ENCODE data around the gene KRTAP2-3.

DNA sequence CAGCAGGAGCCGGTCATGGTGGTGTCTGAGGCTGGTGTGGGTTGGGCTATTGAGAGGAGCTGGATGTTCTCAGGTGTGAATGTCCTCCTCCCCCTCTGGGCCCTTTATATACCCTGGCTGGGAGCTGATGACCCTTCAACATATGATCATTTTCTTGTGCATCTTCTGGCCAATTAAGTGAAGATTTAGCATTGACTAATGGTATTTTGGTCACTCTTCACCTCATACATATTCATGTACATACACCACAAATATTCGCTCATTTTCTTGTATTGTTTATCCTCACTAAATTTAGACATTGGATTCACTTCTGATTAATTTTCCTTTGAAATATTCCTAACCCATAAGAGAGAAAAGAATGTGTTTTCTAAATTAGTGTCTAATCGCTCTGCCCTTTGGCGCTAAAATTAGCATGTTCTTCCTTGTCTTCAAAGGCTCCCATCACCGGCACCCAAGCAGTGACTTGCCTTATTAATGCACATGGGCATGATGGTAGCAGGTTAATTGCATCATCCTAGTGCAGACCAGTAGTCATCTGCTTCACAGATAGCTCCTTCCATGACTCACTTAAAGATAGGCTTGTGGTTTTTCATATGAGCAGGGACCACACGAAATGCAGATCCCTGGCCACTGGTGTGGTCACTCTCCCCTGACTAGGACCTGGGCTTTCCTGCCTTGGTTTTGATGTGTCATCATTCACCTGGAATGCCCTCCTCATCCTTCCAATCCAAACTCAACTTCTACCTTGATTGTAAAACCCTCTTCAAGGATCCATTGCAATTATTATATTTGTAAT is 6.1 kb upstream of the KRTAP2-3 start, which contains the start of gene KRTAP2-4:
- TF ChIP-seq POLR2AphosphoS5 (IDR thresholded peaks at IDR 0.05; ENCODE audit: low read depth, low read length) (peak; percentile 40), EZH2 (IDR thresholded peaks at IDR 0.05) (no peak), EZH2phosphoT487 (IDR thresholded peaks at IDR 0.05; ENCODE audit: borderline replicate concordance) (no peak), POLR2A (IDR thresholded peaks at IDR 0.05; ENCODE audit: borderline replicate concordance, extremely low read depth, insufficient read depth, insufficient read length) (no peak), YY1 (IDR thresholded peaks at IDR 0.05; ENCODE audit: extremely low read depth, insufficient replicate concordance, low read depth, low read length) (no peak), SRF (IDR thresholded peaks at IDR 0.05; ENCODE audit: low read depth) (peak; percentile 48; the same call in 1 of the 2 replicates), CEBPB (IDR thresholded peaks at IDR 0.05; ENCODE audit: low read depth) (peak; percentile 97), JUND (IDR thresholded peaks at IDR 0.05) (peak; percentile 87), ZNF274 (IDR thresholded peaks at IDR 0.05; ENCODE audit: low read depth, low read length) (no peak), ZFX (IDR thresholded peaks at IDR 0.05) (no peak)
- TF ChIP-seq, protein P1, sequence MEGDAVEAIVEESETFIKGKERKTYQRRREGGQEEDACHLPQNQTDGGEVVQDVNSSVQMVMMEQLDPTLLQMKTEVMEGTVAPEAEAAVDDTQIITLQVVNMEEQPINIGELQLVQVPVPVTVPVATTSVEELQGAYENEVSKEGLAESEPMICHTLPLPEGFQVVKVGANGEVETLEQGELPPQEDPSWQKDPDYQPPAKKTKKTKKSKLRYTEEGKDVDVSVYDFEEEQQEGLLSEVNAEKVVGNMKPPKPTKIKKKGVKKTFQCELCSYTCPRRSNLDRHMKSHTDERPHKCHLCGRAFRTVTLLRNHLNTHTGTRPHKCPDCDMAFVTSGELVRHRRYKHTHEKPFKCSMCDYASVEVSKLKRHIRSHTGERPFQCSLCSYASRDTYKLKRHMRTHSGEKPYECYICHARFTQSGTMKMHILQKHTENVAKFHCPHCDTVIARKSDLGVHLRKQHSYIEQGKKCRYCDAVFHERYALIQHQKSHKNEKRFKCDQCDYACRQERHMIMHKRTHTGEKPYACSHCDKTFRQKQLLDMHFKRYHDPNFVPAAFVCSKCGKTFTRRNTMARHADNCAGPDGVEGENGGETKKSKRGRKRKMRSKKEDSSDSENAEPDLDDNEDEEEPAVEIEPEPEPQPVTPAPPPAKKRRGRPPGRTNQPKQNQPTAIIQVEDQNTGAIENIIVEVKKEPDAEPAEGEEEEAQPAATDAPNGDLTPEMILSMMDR (IDR thresholded peaks at IDR 0.05 in 2 of 3, conservative IDR thresholded peaks at IDR 0.05 in 1 of 3; ENCODE audit: borderline replicate concordance in 1 of 3, insufficient read depth in 1 of 3, low read depth in 2 of 3, low read length in 2 of 3) = no peak
- TF ChIP-seq, protein P2, sequence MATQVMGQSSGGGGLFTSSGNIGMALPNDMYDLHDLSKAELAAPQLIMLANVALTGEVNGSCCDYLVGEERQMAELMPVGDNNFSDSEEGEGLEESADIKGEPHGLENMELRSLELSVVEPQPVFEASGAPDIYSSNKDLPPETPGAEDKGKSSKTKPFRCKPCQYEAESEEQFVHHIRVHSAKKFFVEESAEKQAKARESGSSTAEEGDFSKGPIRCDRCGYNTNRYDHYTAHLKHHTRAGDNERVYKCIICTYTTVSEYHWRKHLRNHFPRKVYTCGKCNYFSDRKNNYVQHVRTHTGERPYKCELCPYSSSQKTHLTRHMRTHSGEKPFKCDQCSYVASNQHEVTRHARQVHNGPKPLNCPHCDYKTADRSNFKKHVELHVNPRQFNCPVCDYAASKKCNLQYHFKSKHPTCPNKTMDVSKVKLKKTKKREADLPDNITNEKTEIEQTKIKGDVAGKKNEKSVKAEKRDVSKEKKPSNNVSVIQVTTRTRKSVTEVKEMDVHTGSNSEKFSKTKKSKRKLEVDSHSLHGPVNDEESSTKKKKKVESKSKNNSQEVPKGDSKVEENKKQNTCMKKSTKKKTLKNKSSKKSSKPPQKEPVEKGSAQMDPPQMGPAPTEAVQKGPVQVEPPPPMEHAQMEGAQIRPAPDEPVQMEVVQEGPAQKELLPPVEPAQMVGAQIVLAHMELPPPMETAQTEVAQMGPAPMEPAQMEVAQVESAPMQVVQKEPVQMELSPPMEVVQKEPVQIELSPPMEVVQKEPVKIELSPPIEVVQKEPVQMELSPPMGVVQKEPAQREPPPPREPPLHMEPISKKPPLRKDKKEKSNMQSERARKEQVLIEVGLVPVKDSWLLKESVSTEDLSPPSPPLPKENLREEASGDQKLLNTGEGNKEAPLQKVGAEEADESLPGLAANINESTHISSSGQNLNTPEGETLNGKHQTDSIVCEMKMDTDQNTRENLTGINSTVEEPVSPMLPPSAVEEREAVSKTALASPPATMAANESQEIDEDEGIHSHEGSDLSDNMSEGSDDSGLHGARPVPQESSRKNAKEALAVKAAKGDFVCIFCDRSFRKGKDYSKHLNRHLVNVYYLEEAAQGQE (IDR thresholded peaks at IDR 0.05; ENCODE audit: low read depth) = no peak
- TF ChIP-seq, protein P3, sequence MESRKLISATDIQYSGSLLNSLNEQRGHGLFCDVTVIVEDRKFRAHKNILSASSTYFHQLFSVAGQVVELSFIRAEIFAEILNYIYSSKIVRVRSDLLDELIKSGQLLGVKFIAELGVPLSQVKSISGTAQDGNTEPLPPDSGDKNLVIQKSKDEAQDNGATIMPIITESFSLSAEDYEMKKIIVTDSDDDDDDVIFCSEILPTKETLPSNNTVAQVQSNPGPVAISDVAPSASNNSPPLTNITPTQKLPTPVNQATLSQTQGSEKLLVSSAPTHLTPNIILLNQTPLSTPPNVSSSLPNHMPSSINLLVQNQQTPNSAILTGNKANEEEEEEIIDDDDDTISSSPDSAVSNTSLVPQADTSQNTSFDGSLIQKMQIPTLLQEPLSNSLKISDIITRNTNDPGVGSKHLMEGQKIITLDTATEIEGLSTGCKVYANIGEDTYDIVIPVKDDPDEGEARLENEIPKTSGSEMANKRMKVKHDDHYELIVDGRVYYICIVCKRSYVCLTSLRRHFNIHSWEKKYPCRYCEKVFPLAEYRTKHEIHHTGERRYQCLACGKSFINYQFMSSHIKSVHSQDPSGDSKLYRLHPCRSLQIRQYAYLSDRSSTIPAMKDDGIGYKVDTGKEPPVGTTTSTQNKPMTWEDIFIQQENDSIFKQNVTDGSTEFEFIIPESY (IDR thresholded peaks at IDR 0.05; ENCODE audit: extremely low read depth, insufficient replicate concordance, low read length) = no peak

Data from HCT116 (cell line).